H1 (cell line): ENCODE data around the gene PXT1. TPM values are rescaled to one million over a fixed set of nuclear protein-coding genes. Genes with fewer than 3 reads are reported as not detected.

Source experiments
- BRCA1 ChIP-seq: IDR thresholded peaks from 2 replicates; pipeline ENCODE4 v1.6.1; 2012; ENCODE audit warnings: low read depth, low read length, improper control_type of control experiment
- polyA plus RNA-seq, 7 experiments: library from polyadenylated mRNA; depleted of rRNA in 3 of 7; stranded (reverse) in 5 of 7; unstranded in 2 of 7; fragments of >200 nt in 5 of 7; fragments of 200-250 nt in 2 of 7; gene quantifications; 1 replicate in 5 of 7; 2 replicates in 1 of 7; 4 replicates in 1 of 7; pipeline versions ENCODE4 v1.2.1 to v1.2.3, GENCODE V29; 2011 to 2013; ENCODE audit warnings: missing spikeins in 2 of 7, mixed read lengths in 2 of 7
- total RNA-seq: library from RNA; stranded (reverse); fragmentation: NEBNext Ultra II Directional; extraction: Animal tissue kit (Norgen Biotek cat#: 25700); gene quantifications from 2 replicates; pipeline ENCODE4 v1.2.1, GENCODE V29; 2021
- TF ChIP-seq, protein P1 (sequence below): fragments of 300-600 bp; sonication (generic); IDR thresholded peaks from 2 replicates; pipeline ENCODE4 v1.7.1; 2012; ENCODE audit warnings: low read length, moderate library complexity, mild to moderate bottlenecking, inconsistent platforms; ENCODE audit not compliant: insufficient replicate concordance

Gene PXT1
- total and polyA plus RNA-seq, 2 of the 8 experiments (the other 6 are each of a cell fraction or from before 2014, with no cell fraction given) = 0.06 TPM; not detected in 1

DNA sequence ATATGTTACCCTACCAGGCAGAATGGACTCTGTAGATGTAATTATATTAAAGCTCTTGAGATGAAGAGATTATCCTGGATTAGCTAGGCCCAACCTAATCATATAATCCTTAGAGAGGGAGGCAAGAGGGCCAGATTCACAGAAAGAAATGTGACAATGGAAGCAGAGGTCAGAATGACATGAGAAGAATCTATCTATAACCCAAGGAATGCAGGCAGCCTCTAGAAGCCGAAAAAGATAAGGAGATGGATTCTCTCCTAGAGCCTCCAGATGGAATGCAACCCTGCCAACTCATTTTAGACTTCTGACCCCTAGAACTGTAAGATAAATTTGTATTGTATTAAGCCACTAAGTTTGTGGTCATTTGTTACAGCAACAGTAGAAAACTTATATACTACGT is 12.3 kb downstream of the PXT1 start (continued):
- TF ChIP-seq, protein P1, sequence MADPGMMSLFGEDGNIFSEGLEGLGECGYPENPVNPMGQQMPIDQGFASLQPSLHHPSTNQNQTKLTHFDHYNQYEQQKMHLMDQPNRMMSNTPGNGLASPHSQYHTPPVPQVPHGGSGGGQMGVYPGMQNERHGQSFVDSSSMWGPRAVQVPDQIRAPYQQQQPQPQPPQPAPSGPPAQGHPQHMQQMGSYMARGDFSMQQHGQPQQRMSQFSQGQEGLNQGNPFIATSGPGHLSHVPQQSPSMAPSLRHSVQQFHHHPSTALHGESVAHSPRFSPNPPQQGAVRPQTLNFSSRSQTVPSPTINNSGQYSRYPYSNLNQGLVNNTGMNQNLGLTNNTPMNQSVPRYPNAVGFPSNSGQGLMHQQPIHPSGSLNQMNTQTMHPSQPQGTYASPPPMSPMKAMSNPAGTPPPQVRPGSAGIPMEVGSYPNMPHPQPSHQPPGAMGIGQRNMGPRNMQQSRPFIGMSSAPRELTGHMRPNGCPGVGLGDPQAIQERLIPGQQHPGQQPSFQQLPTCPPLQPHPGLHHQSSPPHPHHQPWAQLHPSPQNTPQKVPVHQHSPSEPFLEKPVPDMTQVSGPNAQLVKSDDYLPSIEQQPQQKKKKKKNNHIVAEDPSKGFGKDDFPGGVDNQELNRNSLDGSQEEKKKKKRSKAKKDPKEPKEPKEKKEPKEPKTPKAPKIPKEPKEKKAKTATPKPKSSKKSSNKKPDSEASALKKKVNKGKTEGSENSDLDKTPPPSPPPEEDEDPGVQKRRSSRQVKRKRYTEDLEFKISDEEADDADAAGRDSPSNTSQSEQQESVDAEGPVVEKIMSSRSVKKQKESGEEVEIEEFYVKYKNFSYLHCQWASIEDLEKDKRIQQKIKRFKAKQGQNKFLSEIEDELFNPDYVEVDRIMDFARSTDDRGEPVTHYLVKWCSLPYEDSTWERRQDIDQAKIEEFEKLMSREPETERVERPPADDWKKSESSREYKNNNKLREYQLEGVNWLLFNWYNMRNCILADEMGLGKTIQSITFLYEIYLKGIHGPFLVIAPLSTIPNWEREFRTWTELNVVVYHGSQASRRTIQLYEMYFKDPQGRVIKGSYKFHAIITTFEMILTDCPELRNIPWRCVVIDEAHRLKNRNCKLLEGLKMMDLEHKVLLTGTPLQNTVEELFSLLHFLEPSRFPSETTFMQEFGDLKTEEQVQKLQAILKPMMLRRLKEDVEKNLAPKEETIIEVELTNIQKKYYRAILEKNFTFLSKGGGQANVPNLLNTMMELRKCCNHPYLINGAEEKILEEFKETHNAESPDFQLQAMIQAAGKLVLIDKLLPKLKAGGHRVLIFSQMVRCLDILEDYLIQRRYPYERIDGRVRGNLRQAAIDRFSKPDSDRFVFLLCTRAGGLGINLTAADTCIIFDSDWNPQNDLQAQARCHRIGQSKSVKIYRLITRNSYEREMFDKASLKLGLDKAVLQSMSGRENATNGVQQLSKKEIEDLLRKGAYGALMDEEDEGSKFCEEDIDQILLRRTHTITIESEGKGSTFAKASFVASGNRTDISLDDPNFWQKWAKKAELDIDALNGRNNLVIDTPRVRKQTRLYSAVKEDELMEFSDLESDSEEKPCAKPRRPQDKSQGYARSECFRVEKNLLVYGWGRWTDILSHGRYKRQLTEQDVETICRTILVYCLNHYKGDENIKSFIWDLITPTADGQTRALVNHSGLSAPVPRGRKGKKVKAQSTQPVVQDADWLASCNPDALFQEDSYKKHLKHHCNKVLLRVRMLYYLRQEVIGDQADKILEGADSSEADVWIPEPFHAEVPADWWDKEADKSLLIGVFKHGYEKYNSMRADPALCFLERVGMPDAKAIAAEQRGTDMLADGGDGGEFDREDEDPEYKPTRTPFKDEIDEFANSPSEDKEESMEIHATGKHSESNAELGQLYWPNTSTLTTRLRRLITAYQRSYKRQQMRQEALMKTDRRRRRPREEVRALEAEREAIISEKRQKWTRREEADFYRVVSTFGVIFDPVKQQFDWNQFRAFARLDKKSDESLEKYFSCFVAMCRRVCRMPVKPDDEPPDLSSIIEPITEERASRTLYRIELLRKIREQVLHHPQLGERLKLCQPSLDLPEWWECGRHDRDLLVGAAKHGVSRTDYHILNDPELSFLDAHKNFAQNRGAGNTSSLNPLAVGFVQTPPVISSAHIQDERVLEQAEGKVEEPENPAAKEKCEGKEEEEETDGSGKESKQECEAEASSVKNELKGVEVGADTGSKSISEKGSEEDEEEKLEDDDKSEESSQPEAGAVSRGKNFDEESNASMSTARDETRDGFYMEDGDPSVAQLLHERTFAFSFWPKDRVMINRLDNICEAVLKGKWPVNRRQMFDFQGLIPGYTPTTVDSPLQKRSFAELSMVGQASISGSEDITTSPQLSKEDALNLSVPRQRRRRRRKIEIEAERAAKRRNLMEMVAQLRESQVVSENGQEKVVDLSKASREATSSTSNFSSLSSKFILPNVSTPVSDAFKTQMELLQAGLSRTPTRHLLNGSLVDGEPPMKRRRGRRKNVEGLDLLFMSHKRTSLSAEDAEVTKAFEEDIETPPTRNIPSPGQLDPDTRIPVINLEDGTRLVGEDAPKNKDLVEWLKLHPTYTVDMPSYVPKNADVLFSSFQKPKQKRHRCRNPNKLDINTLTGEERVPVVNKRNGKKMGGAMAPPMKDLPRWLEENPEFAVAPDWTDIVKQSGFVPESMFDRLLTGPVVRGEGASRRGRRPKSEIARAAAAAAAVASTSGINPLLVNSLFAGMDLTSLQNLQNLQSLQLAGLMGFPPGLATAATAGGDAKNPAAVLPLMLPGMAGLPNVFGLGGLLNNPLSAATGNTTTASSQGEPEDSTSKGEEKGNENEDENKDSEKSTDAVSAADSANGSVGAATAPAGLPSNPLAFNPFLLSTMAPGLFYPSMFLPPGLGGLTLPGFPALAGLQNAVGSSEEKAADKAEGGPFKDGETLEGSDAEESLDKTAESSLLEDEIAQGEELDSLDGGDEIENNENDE = no peak
- TF ChIP-seq BRCA1 = no peak
- TF ChIP-seq, all 59 proteins: peak for 0
